Measurements from ENCODE around the gene DAND5.

DNA sequence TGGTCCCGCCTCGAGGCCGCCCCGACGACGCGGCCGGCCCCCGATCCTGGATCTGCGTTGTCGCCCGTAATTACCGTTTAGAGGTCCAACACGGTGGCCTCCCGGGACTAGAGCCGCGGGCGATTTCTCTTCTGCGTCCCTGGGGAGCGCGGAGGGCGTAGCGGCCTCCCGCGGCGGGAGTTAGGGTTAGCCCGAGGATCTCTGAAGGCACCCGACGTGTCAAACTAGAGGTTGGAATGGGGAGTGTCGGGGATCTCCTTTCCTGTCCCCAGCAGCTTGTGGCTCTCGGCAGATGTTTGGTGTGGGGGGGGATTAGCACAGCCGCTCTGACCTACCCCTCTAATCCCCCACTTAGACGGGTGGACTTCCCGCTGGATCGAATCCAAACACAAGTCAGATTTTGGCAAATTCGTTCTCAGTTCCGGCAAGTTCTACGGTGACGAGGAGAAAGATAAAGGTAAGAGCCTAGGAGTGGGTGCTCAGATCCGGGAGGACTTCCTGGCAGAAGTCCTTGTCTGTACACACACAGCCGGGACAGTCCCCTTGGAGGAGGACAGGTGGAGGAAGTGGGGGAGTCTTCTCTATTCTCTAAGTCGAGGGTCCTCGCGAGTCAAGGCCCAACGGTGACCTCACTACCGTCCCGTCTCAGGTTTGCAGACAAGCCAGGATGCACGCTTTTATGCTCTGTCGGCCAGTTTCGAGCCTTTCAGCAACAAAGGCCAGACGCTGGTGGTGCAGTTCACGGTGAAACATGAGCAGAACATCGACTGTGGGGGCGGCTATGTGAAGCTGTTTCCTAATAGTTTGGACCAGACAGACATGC, 30.4 kb upstream of the DAND5 start:
- TF ChIP-seq, protein P1, sequence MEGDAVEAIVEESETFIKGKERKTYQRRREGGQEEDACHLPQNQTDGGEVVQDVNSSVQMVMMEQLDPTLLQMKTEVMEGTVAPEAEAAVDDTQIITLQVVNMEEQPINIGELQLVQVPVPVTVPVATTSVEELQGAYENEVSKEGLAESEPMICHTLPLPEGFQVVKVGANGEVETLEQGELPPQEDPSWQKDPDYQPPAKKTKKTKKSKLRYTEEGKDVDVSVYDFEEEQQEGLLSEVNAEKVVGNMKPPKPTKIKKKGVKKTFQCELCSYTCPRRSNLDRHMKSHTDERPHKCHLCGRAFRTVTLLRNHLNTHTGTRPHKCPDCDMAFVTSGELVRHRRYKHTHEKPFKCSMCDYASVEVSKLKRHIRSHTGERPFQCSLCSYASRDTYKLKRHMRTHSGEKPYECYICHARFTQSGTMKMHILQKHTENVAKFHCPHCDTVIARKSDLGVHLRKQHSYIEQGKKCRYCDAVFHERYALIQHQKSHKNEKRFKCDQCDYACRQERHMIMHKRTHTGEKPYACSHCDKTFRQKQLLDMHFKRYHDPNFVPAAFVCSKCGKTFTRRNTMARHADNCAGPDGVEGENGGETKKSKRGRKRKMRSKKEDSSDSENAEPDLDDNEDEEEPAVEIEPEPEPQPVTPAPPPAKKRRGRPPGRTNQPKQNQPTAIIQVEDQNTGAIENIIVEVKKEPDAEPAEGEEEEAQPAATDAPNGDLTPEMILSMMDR (IDR thresholded peaks at IDR 0.05) = peak; percentile 19
- TF ChIP-seq EZH2 (IDR thresholded peaks at IDR 0.05) = no peak
- TF ChIP-seq EZH2phosphoT487 (IDR thresholded peaks at IDR 0.05) = no peak
